SK-N-SH treated with all-trans-retinoic acid at 6 μM for 48 hours (cell line): ENCODE measurements around the gene TACO1.

ENCODE experiments used
- ATAC-seq: fragments of 200-7000 bp; cut with Tn5 transposase; 3 replicates; pipeline ENCODE4 v1.9.1; 2020; ENCODE audit warnings: mild to moderate bottlenecking, moderate library complexity
- ARNTL ChIP-seq: fragments of 450-650 bp; formaldehyde crosslinking; IDR thresholded peaks from 2 replicates; pipeline ENCODE4 v1.5.0; 2020; ENCODE audit warnings: low read depth, mild to moderate bottlenecking, moderate library complexity, borderline replicate concordance
- BACH2 ChIP-seq: fragments of 250-450 bp; sonication (Bioruptor Pico); IDR thresholded peaks from 2 replicates; pipeline ENCODE4 v1.9.0; 2021; ENCODE audit warnings: mild to moderate bottlenecking, borderline replicate concordance
- ESRRG ChIP-seq: fragments of 250-450 bp; sonication (Bioruptor Pico); IDR thresholded peaks from 2 replicates; pipeline ENCODE4 v1.6.1; 2021; ENCODE audit warnings: mild to moderate bottlenecking
- ISL1 ChIP-seq: fragments of 250-450 bp; sonication (Bioruptor Pico); IDR thresholded peaks from 2 replicates; pipeline ENCODE4 v2.1.2; 2022; ENCODE audit warnings: mild to moderate bottlenecking, moderate library complexity
- OSR1 ChIP-seq: fragments of 250-450 bp; sonication (Bioruptor Pico); IDR thresholded peaks from 2 replicates; pipeline ENCODE4 v1.8.0; 2022; ENCODE audit warnings: moderate library complexity, mild to moderate bottlenecking, inconsistent platforms
- RARB ChIP-seq: fragments of 250-450 bp; sonication (Bioruptor Pico); IDR thresholded peaks from 2 replicates; pipeline ENCODE4 v1.8.0; 2021; ENCODE audit warnings: mild to moderate bottlenecking, moderate library complexity
- SNAI2 ChIP-seq: fragments of 250-450 bp; sonication (Bioruptor Pico); IDR thresholded peaks from 2 replicates; pipeline ENCODE4 v1.5.0; 2020; ENCODE audit warnings: mild to moderate bottlenecking, moderate library complexity
- TOX ChIP-seq: fragments of 250-450 bp; sonication (Bioruptor Pico); IDR thresholded peaks from 2 replicates; pipeline ENCODE4 v1.8.0; 2021; ENCODE audit warnings: mild to moderate bottlenecking, moderate library complexity, borderline replicate concordance
- ZC3H10 ChIP-seq: fragments of 250-450 bp; sonication (Bioruptor Pico); IDR thresholded peaks from 2 replicates; pipeline ENCODE4 v1.5.1; 2021; ENCODE audit warnings: mild to moderate bottlenecking, moderate library complexity
- ZFP30 ChIP-seq: fragments of 450-650 bp; formaldehyde crosslinking; IDR thresholded peaks from 2 replicates; pipeline ENCODE4 v1.5.0; 2022; ENCODE audit warnings: mild to moderate bottlenecking, moderate library complexity
- ZNF70 ChIP-seq: fragments of 450-650 bp; formaldehyde crosslinking; IDR thresholded peaks from 2 replicates; pipeline ENCODE4 v1.5.0; 2020; ENCODE audit warnings: mild to moderate bottlenecking, moderate library complexity
- ZNF8 ChIP-seq: fragments of 450-650 bp; formaldehyde crosslinking; IDR thresholded peaks from 2 replicates; pipeline ENCODE4 v1.5.0; 2020; ENCODE audit warnings: mild to moderate bottlenecking, moderate library complexity
- TF ChIP-seq, protein P1 (sequence below): fragments of 250-450 bp; sonication (Bioruptor Pico); IDR thresholded peaks from 2 replicates; pipeline ENCODE4 v1.5.0; 2020; ENCODE audit warnings: mild to moderate bottlenecking, moderate library complexity
- TF ChIP-seq, protein P2 (sequence below): fragments of 250-450 bp; sonication (Bioruptor Pico); IDR thresholded peaks from 2 replicates; pipeline ENCODE4 v1.8.0; 2021; ENCODE audit warnings: low read depth, mild to moderate bottlenecking, moderate library complexity, borderline replicate concordance
- TF ChIP-seq, protein P3 (sequence below): fragments of 250-450 bp; sonication (Bioruptor Pico); IDR thresholded peaks from 2 replicates; pipeline ENCODE4 v1.8.0; 2020; ENCODE audit warnings: mild to moderate bottlenecking, moderate library complexity, borderline replicate concordance
- TF ChIP-seq, protein P4 (sequence below): fragments of 250-450 bp; sonication (Bioruptor Pico); IDR thresholded peaks from 2 replicates; pipeline ENCODE4 v1.5.1; 2020; ENCODE audit warnings: low read depth, mild to moderate bottlenecking, moderate library complexity
- TF ChIP-seq, protein P5 (sequence below): fragments of 250-450 bp; sonication (Bioruptor Pico); IDR thresholded peaks from 2 replicates; pipeline ENCODE4 v1.5.1; 2021; ENCODE audit warnings: mild to moderate bottlenecking, moderate library complexity

TACO1 gene

DNA sequence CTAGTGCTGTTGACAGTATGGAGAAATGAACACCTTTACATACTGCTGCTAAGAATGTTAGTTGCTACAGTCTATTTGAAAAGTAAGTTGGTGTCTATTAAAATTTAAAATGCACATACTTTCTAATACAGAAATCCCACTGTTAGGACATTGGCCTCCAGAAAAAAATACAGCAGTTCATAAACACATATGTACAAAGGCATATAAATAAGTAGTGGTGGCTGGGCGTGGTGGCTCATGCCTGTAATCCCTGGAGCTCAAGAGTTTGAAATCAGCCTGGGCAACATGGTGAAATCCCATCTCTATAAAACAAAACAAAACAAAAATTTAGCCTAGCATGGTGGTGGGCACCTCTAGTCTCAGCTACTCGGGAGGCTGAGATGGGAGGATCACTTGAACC is 37.4 kb upstream of the TACO1 start (continued):
- TF ChIP-seq, protein P1, sequence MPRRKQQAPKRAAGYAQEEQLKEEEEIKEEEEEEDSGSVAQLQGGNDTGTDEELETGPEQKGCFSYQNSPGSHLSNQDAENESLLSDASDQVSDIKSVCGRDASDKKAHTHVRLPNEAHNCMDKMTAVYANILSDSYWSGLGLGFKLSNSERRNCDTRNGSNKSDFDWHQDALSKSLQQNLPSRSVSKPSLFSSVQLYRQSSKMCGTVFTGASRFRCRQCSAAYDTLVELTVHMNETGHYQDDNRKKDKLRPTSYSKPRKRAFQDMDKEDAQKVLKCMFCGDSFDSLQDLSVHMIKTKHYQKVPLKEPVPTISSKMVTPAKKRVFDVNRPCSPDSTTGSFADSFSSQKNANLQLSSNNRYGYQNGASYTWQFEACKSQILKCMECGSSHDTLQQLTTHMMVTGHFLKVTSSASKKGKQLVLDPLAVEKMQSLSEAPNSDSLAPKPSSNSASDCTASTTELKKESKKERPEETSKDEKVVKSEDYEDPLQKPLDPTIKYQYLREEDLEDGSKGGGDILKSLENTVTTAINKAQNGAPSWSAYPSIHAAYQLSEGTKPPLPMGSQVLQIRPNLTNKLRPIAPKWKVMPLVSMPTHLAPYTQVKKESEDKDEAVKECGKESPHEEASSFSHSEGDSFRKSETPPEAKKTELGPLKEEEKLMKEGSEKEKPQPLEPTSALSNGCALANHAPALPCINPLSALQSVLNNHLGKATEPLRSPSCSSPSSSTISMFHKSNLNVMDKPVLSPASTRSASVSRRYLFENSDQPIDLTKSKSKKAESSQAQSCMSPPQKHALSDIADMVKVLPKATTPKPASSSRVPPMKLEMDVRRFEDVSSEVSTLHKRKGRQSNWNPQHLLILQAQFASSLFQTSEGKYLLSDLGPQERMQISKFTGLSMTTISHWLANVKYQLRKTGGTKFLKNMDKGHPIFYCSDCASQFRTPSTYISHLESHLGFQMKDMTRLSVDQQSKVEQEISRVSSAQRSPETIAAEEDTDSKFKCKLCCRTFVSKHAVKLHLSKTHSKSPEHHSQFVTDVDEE (CRISPR knock-in tag), result no peak
- no peak for TF ChIP-seq ZC3H10
- no peak for TF ChIP-seq ARNTL (CRISPR knock-in tag)

DNA sequence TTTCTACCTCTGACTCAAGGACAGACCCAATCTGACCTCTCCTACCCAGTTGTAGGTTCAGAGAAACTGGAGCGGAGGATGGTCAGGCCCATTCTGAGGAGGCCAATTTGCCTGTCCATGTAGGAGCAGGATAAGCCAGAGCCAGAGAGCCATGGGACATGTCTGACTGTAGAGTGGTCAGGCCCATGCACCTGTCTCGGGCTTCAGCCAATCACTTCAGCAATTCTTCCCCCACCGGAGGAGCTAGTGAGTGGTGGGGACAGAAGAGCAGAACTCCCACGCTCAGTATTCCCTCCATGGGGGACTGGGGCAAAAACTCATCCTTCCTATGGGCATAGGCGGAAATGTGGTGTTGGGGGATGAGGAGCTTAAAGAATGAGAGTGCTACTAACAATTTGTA is 36.1 kb upstream of the TACO1 start:
- ATAC-seq, result no peak
- TF ChIP-seq, protein P1 (CRISPR knock-in tag), result no peak
- TF ChIP-seq, protein P2, sequence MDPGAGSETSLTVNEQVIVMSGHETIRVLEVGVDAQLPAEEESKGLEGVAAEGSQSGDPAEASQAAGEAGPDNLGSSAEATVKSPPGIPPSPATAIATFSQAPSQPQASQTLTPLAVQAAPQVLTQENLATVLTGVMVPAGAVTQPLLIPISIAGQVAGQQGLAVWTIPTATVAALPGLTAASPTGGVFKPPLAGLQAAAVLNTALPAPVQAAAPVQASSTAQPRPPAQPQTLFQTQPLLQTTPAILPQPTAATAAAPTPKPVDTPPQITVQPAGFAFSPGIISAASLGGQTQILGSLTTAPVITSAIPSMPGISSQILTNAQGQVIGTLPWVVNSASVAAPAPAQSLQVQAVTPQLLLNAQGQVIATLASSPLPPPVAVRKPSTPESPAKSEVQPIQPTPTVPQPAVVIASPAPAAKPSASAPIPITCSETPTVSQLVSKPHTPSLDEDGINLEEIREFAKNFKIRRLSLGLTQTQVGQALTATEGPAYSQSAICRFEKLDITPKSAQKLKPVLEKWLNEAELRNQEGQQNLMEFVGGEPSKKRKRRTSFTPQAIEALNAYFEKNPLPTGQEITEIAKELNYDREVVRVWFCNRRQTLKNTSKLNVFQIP, result no peak
- TF ChIP-seq SNAI2 (CRISPR knock-in tag) (no peak), BACH2 (CRISPR knock-in tag) (no peak), ARNTL (CRISPR knock-in tag) (no peak), OSR1 (CRISPR knock-in tag) (no peak), ZFP30 (CRISPR knock-in tag) (no peak), ZNF8 (CRISPR knock-in tag) (no peak), TOX (CRISPR knock-in tag) (no peak), ESRRG (no peak), RARB (CRISPR knock-in tag) (no peak), ZNF70 (CRISPR knock-in tag) (no peak)
- TF ChIP-seq, protein P3, sequence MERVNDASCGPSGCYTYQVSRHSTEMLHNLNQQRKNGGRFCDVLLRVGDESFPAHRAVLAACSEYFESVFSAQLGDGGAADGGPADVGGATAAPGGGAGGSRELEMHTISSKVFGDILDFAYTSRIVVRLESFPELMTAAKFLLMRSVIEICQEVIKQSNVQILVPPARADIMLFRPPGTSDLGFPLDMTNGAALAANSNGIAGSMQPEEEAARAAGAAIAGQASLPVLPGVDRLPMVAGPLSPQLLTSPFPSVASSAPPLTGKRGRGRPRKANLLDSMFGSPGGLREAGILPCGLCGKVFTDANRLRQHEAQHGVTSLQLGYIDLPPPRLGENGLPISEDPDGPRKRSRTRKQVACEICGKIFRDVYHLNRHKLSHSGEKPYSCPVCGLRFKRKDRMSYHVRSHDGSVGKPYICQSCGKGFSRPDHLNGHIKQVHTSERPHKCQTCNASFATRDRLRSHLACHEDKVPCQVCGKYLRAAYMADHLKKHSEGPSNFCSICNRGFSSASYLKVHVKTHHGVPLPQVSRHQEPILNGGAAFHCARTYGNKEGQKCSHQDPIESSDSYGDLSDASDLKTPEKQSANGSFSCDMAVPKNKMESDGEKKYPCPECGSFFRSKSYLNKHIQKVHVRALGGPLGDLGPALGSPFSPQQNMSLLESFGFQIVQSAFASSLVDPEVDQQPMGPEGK (CRISPR knock-in tag), result no peak
- TF ChIP-seq, protein P4, sequence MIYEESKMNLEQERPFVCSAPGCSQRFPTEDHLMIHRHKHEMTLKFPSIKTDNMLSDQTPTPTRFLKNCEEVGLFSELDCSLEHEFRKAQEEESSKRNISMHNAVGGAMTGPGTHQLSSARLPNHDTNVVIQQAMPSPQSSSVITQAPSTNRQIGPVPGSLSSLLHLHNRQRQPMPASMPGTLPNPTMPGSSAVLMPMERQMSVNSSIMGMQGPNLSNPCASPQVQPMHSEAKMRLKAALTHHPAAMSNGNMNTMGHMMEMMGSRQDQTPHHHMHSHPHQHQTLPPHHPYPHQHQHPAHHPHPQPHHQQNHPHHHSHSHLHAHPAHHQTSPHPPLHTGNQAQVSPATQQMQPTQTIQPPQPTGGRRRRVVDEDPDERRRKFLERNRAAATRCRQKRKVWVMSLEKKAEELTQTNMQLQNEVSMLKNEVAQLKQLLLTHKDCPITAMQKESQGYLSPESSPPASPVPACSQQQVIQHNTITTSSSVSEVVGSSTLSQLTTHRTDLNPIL, result no peak
- TF ChIP-seq, protein P5, sequence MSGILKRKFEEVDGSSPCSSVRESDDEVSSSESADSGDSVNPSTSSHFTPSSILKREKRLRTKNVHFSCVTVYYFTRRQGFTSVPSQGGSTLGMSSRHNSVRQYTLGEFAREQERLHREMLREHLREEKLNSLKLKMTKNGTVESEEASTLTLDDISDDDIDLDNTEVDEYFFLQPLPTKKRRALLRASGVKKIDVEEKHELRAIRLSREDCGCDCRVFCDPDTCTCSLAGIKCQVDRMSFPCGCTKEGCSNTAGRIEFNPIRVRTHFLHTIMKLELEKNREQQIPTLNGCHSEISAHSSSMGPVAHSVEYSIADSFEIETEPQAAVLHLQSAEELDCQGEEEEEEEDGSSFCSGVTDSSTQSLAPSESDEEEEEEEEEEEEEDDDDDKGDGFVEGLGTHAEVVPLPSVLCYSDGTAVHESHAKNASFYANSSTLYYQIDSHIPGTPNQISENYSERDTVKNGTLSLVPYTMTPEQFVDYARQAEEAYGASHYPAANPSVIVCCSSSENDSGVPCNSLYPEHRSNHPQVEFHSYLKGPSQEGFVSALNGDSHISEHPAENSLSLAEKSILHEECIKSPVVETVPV (CRISPR knock-in tag), result no peak

DNA sequence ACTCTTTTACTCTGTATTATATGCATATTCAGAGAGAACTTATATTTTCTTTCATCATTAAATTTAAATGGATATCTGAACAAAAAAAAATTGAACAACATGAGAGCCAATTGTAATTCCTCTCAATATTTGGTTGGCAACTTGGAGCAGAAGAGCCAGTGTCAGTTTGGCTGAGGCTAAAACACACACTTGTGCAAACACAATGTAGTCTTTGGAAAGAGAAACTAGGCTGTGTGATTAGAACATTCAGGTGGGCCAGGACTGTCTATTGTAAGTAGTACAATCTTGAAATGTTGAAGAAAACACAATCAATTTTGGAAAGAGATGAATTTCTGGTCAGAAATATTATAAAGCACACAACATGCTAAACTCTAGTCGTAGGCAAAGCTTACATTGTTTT is 33.5 kb upstream of the TACO1 start:
- TF ChIP-seq, protein P5 (CRISPR knock-in tag), result no peak
- TF ChIP-seq ISL1, result no peak
- ATAC-seq, result no peak
